ENCODE results near the gene DOC2A.
"Not testable (repeated sequence)": the region's sequence is repeated elsewhere in the genome, so short reads cannot be mapped to it uniquely, and the experiment has no call there.

DNA sequence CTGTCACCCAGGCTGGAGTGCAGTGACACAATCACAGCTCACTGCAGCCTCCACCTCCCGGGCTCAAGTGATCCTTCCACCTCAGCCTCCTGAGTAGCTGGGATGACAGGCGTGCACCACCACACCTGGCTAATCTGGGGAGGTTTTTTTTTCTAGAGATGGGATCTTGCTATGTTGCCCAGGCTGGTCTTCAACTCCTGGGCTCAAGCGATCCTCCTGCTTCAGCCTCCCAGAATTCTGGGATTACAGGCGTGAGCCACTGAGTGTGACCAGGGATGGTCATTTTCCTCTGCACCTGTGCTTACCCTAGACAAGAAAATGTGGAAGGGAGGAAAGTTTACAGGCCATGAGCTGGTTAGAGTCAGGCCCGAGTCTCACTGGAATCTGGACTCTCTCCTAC is 29.9 kb upstream of the DOC2A start:
- not testable (repeated sequence) for TF ChIP-seq SP2 (tag by site-specific recombination; IDR thresholded peaks at IDR 0.05); ZNF37A (tag by site-specific recombination; IDR thresholded peaks at IDR 0.05); MYNN (tag by site-specific recombination; IDR thresholded peaks at IDR 0.05; ENCODE audit: borderline replicate concordance); ZNF555 (tag by site-specific recombination; conservative IDR thresholded peaks at IDR 0.05)
